Mesendoderm (in vitro differentiated cells): ENCODE results near the gene ZFYVE21.
"Not testable (repeated sequence)": the region's sequence is repeated elsewhere in the genome, so short reads cannot be mapped to it uniquely, and the experiment has no call there.

Experiments
- DNase-seq: peaks from one replicate; pipeline ENCODE4 v3.0.0; 2013
- H2AK5ac ChIP-seq: 2 replicates; pipeline ENCODE4 v1.6.1; 2013; ENCODE audit warnings: low read length, inconsistent platforms
- H2BK120ac ChIP-seq: 2 replicates; pipeline ENCODE4 v1.6.1; 2013; ENCODE audit warnings: low read depth, mild to moderate bottlenecking, low read length, moderate library complexity, mixed read lengths
- H2BK15ac ChIP-seq: replicated peaks from 2 replicates; pipeline ENCODE4 v1.6.1; 2013; ENCODE audit warnings: low read depth, mild to moderate bottlenecking, moderate library complexity
- H2BK5ac ChIP-seq: 2 replicates; pipeline ENCODE4 v1.6.1; 2013; ENCODE audit warnings: low read length, inconsistent platforms
- H3K18ac ChIP-seq: 2 replicates; pipeline ENCODE4 v1.6.1; 2013; ENCODE audit warnings: mild to moderate bottlenecking, low read length, mixed read lengths
- H3K23ac ChIP-seq: one replicate; pipeline ENCODE4 v1.6.1; 2013; ENCODE audit warnings: low read length
- H3K27ac ChIP-seq: 2 replicates; pipeline ENCODE4 v1.5.1; 2013; ENCODE audit warnings: low read depth, mild to moderate bottlenecking, inconsistent platforms, low read length, moderate library complexity
- H3K27me3 ChIP-seq: 2 replicates; pipeline ENCODE4 v1.6.1; 2013; ENCODE audit warnings: low read length, control low read depth, mild to moderate bottlenecking, inconsistent platforms; ENCODE audit not compliant: insufficient read depth, poor library complexity
- H3K36me3 ChIP-seq: 2 replicates; pipeline ENCODE4 v1.6.1; 2013; ENCODE audit warnings: low read length, inconsistent platforms; ENCODE audit not compliant: control insufficient read depth, insufficient read depth
- H3K4ac ChIP-seq: one replicate; pipeline ENCODE4 v1.6.1; 2013; ENCODE audit warnings: low read depth, mild to moderate bottlenecking, low read length, moderate library complexity
- H3K4me1 ChIP-seq: 2 replicates; pipeline ENCODE4 v1.6.1; 2013; ENCODE audit warnings: low read depth, low read length, inconsistent platforms; ENCODE audit not compliant: control insufficient read depth
- H3K4me2 ChIP-seq: 2 replicates; pipeline ENCODE4 v1.6.1; 2013; ENCODE audit warnings: low read length
- H3K4me3 ChIP-seq: 2 replicates; pipeline ENCODE4 v1.5.1; 2013; ENCODE audit warnings: mild to moderate bottlenecking, low read length
- H3K56ac ChIP-seq: one replicate; pipeline ENCODE4 v1.6.1; 2013; ENCODE audit warnings: low read length
- H3K79me1 ChIP-seq: 2 replicates; pipeline ENCODE4 v1.6.1; 2013; ENCODE audit warnings: low read length, inconsistent platforms
- H3K79me2 ChIP-seq: 2 replicates; pipeline ENCODE4 v1.6.1; 2013; ENCODE audit warnings: mild to moderate bottlenecking, low read length; ENCODE audit not compliant: control insufficient read depth, insufficient read depth
- H3K9ac ChIP-seq: 2 replicates; pipeline ENCODE4 v1.6.1; 2013; ENCODE audit warnings: low read length, inconsistent platforms
- H4K5ac ChIP-seq: one replicate; pipeline ENCODE4 v1.6.1; 2013; ENCODE audit warnings: low read length
- H4K8ac ChIP-seq: one replicate; pipeline ENCODE4 v1.6.1; 2013; ENCODE audit warnings: low read depth, mild to moderate bottlenecking, control low read depth, low read length, moderate library complexity
- WGBS: extraction: QIAGEN DNeasy Blood & Tissue Kit; methylation state at CpG from one replicate; pipeline ENCODE4 v1.1.7; 2013; ENCODE audit warnings: low lambda C conversion rate, missing lambda C conversion rate; ENCODE audit not compliant: insufficient coverage; ENCODE audit errors: extremely low coverage; 5-methylcytosine and 5-hydroxymethylcytosine counted together

The ZFYVE21 gene

GRCh38 chr14:103688441-103688840 lies 27.2 kb upstream of the ZFYVE21 start:
- H3K36me3 ChIP-seq: peaks cover 5% of the 10 kb centered on the region

GRCh38 chr14:103688906-103689902 lies 26.4 kb upstream of the ZFYVE21 start:
- Histone ChIP-seq H3K18ac (no peak overlapping the region), H2BK5ac (no peak overlapping the region), H2BK15ac (no peak overlapping the region), H3K4me3 (no peak overlapping the region), H4K5ac (no peak overlapping the region), H3K27ac (no peak overlapping the region), H3K9ac (no peak overlapping the region), H3K4me2 (no peak overlapping the region), H3K56ac (no peak overlapping the region), H3K79me1 (peaks cover 8% of the 10 kb centered on the region), H3K36me3 (peaks cover 5% of the 10 kb centered on the region), H4K8ac (no peak overlapping the region), H2BK120ac (no peak overlapping the region), H2AK5ac (no peak overlapping the region), H3K4ac (no peak overlapping the region), H3K27me3 (no peaks in the 10 kb centered on the region), H3K79me2 (no peaks in the 10 kb centered on the region), H3K4me1 (no peaks in the 10 kb centered on the region), H3K23ac (no peak overlapping the region)
- DNase-seq: no peak
- WGBS: 100% methylated on average over 5 of the region's 16 CpGs

More at GRCh38 chr14:103688441-103688840, 27.2 kb upstream of the ZFYVE21 start:
- Histone ChIP-seq H3K18ac (no peak overlapping the region), H3K9ac (no peak overlapping the region), H3K79me2 (no peaks in the 10 kb centered on the region), H3K56ac (no peak overlapping the region), H2BK120ac (no peak overlapping the region), H2AK5ac (no peak overlapping the region), H4K5ac (no peak overlapping the region), H3K4me2 (no peak overlapping the region), H3K27me3 (no peaks in the 10 kb centered on the region), H3K27ac (no peak overlapping the region), H4K8ac (no peak overlapping the region), H3K79me1 (peaks cover 8% of the 10 kb centered on the region), H3K4ac (no peak overlapping the region), H2BK5ac (no peak overlapping the region), H3K23ac (no peak overlapping the region), H3K4me3 (no peak overlapping the region), H3K4me1 (no peaks in the 10 kb centered on the region), H2BK15ac (no peak overlapping the region)
- WGBS: no CpG with 5 or more reads among the region's 5 CpGs
- no peak for DNase-seq

GRCh38 chr14:103690332-103690731 lies 25.3 kb upstream of the ZFYVE21 start:
- Histone ChIP-seq H3K4me2 (no peak overlapping the region), H4K8ac (no peak overlapping the region), H3K79me2 (no peaks in the 10 kb centered on the region), H2BK5ac (no peak overlapping the region), H2AK5ac (no peak overlapping the region), H3K27me3 (no peaks in the 10 kb centered on the region), H3K36me3 (peaks cover 5% of the 10 kb centered on the region), H2BK15ac (no peak overlapping the region), H3K27ac (no peak overlapping the region), H4K5ac (no peak overlapping the region), H3K23ac (no peak overlapping the region), H3K79me1 (peaks cover 5% of the 10 kb centered on the region), H3K18ac (no peak overlapping the region), H3K9ac (no peak overlapping the region), H3K4ac (no peak overlapping the region), H2BK120ac (no peak overlapping the region), H3K4me1 (no peaks in the 10 kb centered on the region), H3K4me3 (no peak overlapping the region), H3K56ac (no peak overlapping the region)
- WGBS: no CpG with 5 or more reads among the region's 8 CpGs
- DNase-seq: no peak

- H4K5ac ChIP-seq, H3K4me3 ChIP-seq, H2BK15ac ChIP-seq, H3K23ac ChIP-seq, H3K79me2 ChIP-seq, H3K36me3 ChIP-seq, H2BK120ac ChIP-seq, H2BK5ac ChIP-seq, H3K27ac ChIP-seq, H3K18ac ChIP-seq, H3K4me1 ChIP-seq, H3K79me1 ChIP-seq, H3K27me3 ChIP-seq, DNase-seq, H2AK5ac ChIP-seq, H4K8ac ChIP-seq, H3K4ac ChIP-seq, H3K9ac ChIP-seq, H3K56ac ChIP-seq, H3K4me2 ChIP-seq: not testable (repeated sequence)
- WGBS: no CpG with 5 or more reads among the region's 5 CpGs
Observed at GRCh38 chr14:103691655-103692054, 24.0 kb upstream of the ZFYVE21 start.

GRCh38 chr14:103692159-103692558 lies 23.5 kb upstream of the ZFYVE21 start:
- no peak overlapping the region for H3K4me2 ChIP-seq
- no peak overlapping the region for H3K18ac ChIP-seq
- H3K79me2 ChIP-seq: no peaks in the 10 kb centered on the region
- no peak overlapping the region for H2BK15ac ChIP-seq
- no peak overlapping the region for H4K5ac ChIP-seq
- H2AK5ac ChIP-seq: no peak overlapping the region
- no peak overlapping the region for H4K8ac ChIP-seq
- DNase-seq: no peak
- H2BK5ac ChIP-seq: no peak overlapping the region
- no peak overlapping the region for H3K4ac ChIP-seq
- no peak overlapping the region for H2BK120ac ChIP-seq
- H3K23ac ChIP-seq: no peak overlapping the region
- H3K79me1 ChIP-seq: peaks cover 5% of the 10 kb centered on the region
- peaks cover 3% of the 10 kb centered on the region for H3K36me3 ChIP-seq
- no CpG with 5 or more reads among the region's 17 CpGs for WGBS
- no peak overlapping the region for H3K9ac ChIP-seq
- no peak overlapping the region for H3K27ac ChIP-seq
- H3K56ac ChIP-seq: no peak overlapping the region
- no peaks in the 10 kb centered on the region for H3K4me1 ChIP-seq
- no peaks in the 10 kb centered on the region for H3K27me3 ChIP-seq
- no peak overlapping the region for H3K4me3 ChIP-seq
